Aorta (tissue), 5 donors: ENCODE measurements around the gene CLDND1. TPM values are rescaled to one million over a fixed set of nuclear protein-coding genes. Genes with fewer than 3 reads are reported as not detected.

Experiments
- ATAC-seq: fragments of 200-7000 bp; cut with Tn5 transposase; one replicate; pipeline ENCODE4 v1.9.1; 2022; ENCODE audit warnings: moderate library complexity; ENCODE audit not compliant: low FRiP score
- DNase-seq, 2 donors: peaks; one replicate each; pipeline ENCODE4 v3.0.0-alpha.2; 2020
- H3K27ac ChIP-seq, 2 donors: one replicate each; pipeline ENCODE4 v1.5.1; 2013; ENCODE audit warnings: low read length in 2 of 2, mild to moderate bottlenecking in 2 of 2, moderate library complexity in 2 of 2, control low read depth in 1 of 2, inconsistent platforms in 1 of 2, low read depth in 1 of 2
- H3K27me3 ChIP-seq, 2 donors: one replicate each; pipeline ENCODE4 v1.6.1; 2013; ENCODE audit warnings: control low read depth in 1 of 2, low read length in 1 of 2, mild to moderate bottlenecking in 1 of 2, moderate library complexity in 1 of 2; ENCODE audit not compliant: insufficient read depth in 2 of 2, control insufficient read depth in 1 of 2
- H3K36me3 ChIP-seq, 2 donors: one replicate each; pipeline ENCODE4 v1.6.1; 2013; ENCODE audit warnings: control low read depth in 1 of 2, low read length in 1 of 2, mild to moderate bottlenecking in 1 of 2; ENCODE audit not compliant: insufficient read depth in 2 of 2, control insufficient read depth in 1 of 2
- H3K4me1 ChIP-seq, 2 donors: one replicate each; pipeline ENCODE4 v1.6.1; 2013; ENCODE audit warnings: low read length in 2 of 2, control low read depth in 1 of 2, mild to moderate bottlenecking in 1 of 2, moderate library complexity in 1 of 2; ENCODE audit not compliant: insufficient read depth in 2 of 2, control insufficient read depth in 1 of 2
- H3K4me3 ChIP-seq, 2 donors: one replicate each; pipeline ENCODE4 v1.5.1; 2013; ENCODE audit warnings: low read length in 2 of 2, control low read depth in 1 of 2, mild to moderate bottlenecking in 1 of 2
- H3K9me3 ChIP-seq: one replicate; pipeline ENCODE4 v1.6.1; 2013; ENCODE audit warnings: mild to moderate bottlenecking, low read length; ENCODE audit not compliant: control insufficient read depth
- WGBS, 2 donors: extraction: QIAGEN DNeasy Blood & Tissue Kit; methylation state at CpG; one replicate each; pipeline ENCODE4 v1.1.7; 2013; 5-methylcytosine and 5-hydroxymethylcytosine counted together
- intact Hi-C, 2 donors: fragments of 100-400 bp; cut with DNase I; formaldehyde crosslinking; loops; one replicate each; pipeline versions ENCODE4 v1.14.2 to v1.15.0; 2022
- polyA plus RNA-seq, 2 donors: library from polyadenylated mRNA; stranded (reverse); fragments of 200-250 nt; gene quantifications; one replicate each; pipeline ENCODE4 v1.2.3, GENCODE V29; 2013
- total RNA-seq, 2 donors: library from RNA; stranded (reverse); fragmentation: NEBNext Ultra II Directional; extraction: Animal tissue kit (Norgen Biotek cat#: 25700); gene quantifications; one replicate each; pipeline ENCODE4 v1.2.1, GENCODE V29; 2021
- donor health status: healthy with polysubstance abuse.
- donor health status: Bipolar disorder and iron deficiency.
- donor health status: DM: no; HTN: no; CAD: no.
- donor health status: DM: no; HTN: no; CAD: no.
- donor health status: DM: yes; HTN: yes; CAD: no.

Gene CLDND1
- total and polyA plus RNA-seq, 4 donors = 106 to 132 (median 113) TPM

DNA sequence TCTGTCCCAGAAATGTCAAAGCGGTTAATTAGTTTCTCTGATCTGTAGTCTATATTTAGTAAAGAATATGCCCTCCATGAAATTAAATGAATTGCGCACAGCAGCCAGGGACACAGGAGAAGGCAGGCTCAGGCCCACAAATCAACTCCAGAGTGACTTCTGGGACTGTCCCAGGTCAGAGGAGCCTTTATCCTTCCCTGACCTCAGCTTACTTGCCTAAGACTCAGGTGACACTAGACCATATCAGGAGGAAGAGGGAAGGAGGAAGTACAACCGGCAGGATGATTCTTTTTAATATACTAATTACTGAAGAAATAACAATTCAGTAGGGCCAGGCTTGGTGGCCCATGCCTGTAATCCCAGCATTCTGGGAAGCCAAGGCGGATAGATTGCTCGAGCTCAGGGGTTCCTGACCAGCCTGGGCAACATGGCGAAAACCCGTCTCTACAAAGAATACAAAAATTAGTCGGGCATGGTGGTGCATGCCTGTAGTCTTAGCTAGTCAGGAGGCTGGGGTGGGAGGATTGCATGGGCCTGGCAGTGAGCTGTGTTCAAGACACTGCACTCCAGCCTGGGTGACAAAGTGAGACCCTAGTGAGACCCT lies 7.3 kb upstream of the CLDND1 start:
- H3K4me1 ChIP-seq = no peaks in the 10 kb centered on the region
- 91 to 95% methylated on average over 8 of the region's 8 CpGs for WGBS, 2 donors
- intact Hi-C loops = no loop called here
- no peak overlapping the region for H3K27ac ChIP-seq
- H3K4me3 ChIP-seq = no peak overlapping the region
- H3K27me3 ChIP-seq = no peaks in the 10 kb centered on the region
- no peaks in the 10 kb centered on the region for H3K9me3 ChIP-seq
- DNase-seq (no peak), ATAC-seq (no peak)
- H3K36me3 ChIP-seq = no peaks in the 10 kb centered on the region

GRCh38 chr3:98528474-98529346 lies 6.0 kb upstream of the CLDND1 start:
- DNase-seq (no peak), ATAC-seq (no peak)
- no peak overlapping the region for H3K4me3 ChIP-seq
- 45 to 47% methylated on average over 4 of the region's 4 CpGs for WGBS, 2 donors
- H3K36me3 ChIP-seq = no peaks in the 10 kb centered on the region
- intact Hi-C loops = no loop called here
- H3K9me3 ChIP-seq = no peaks in the 10 kb centered on the region
- H3K27ac ChIP-seq = no peak overlapping the region
- no peaks in the 10 kb centered on the region for H3K27me3 ChIP-seq
- H3K4me1 ChIP-seq = no peaks in the 10 kb centered on the region

GRCh38 chr3:98525494-98525893 lies 2.8 kb upstream of the CLDND1 start:
- intact Hi-C loops = no loop called here

GRCh38 chr3:98521897-98522543 lies 682 bp downstream of the CLDND1 start:
- DNase-seq = no peak
- peak overlapping the region; percentile 91 to 99 for H3K27ac ChIP-seq
- WGBS, 2 donors = 1% methylated on average over 16 of the region's 16 CpGs
- no peaks in the 10 kb centered on the region for H3K27me3 ChIP-seq
- intact Hi-C loops = no loop called here
- peak; percentile 62 for ATAC-seq
- H3K36me3 ChIP-seq = no peaks in the 10 kb centered on the region
- H3K4me1 ChIP-seq = peaks cover 1 to 7% of the 10 kb centered on the region in 2 donors
- no peaks in the 10 kb centered on the region for H3K9me3 ChIP-seq
- H3K4me3 ChIP-seq = peak overlapping the region; percentile 83 to 92

More at GRCh38 chr3:98525494-98525893, 2.8 kb upstream of the CLDND1 start:
- Histone ChIP-seq H3K27me3 (no peaks in the 10 kb centered on the region), H3K9me3 (no peaks in the 10 kb centered on the region), H3K4me3 (no peak overlapping the region), H3K36me3 (no peaks in the 10 kb centered on the region), H3K4me1 (peaks cover 0 to 7% of the 10 kb centered on the region in 2 donors), H3K27ac (no peak overlapping the region)
- DNase-seq (no peak), ATAC-seq (no peak)
- WGBS, 2 donors = 91 to 92% methylated on average over 6 of the region's 6 CpGs

DNA sequence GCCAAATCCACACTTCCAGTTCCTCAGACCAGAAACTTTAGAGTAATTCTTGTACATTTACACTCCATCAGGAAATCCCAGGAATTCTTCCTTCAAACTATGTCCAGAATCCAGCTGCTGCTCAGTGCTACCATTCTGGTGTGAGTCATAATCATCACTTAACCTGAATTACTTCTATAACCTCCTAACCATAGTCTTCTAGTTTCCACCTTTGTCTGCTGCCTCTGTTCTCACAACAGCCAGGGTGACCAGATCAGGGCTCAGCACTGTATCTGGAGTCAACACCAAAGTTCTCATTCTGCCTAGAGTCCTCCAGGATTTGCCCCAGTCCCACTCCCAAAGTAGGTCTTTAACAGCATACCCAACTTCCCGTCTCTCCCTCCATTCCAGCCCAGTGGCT lies 3.4 kb downstream of the CLDND1 start:
- Histone ChIP-seq H3K27ac (no peak overlapping the region), H3K4me1 (peaks cover 1 to 7% of the 10 kb centered on the region in 2 donors), H3K9me3 (no peaks in the 10 kb centered on the region), H3K36me3 (peaks cover 0 to 5% of the 10 kb centered on the region in 2 donors), H3K4me3 (no peak overlapping the region), H3K27me3 (no peaks in the 10 kb centered on the region)
- 6 to 99% methylated on average over 1 of the region's 1 CpG for WGBS, 2 donors
- DNase-seq (no peak), ATAC-seq (no peak)
- intact Hi-C loops = no loop called here

DNA sequence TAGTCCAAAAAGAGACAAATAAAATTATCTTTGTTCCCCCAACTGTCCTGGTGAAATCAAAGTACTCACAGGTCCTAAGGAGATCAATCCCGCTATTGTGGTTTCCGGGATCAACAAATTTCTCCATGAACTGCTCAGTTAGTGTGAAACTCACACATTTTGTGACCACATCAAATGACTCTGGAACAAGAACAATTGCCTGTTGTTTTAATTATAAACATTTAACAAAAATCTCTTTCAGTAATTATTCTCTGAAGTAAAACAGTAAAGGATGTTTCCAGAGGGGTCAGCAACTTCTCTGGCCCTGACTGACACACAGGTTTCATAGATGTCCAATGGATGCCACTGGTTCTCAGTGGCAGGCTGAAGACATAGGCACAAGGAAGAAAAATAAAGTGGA lies 3.9 kb downstream of the CLDND1 start:
- DNase-seq (no peak), ATAC-seq (no peak)
- no peaks in the 10 kb centered on the region for H3K9me3 ChIP-seq
- H3K4me1 ChIP-seq = peaks cover 1 to 7% of the 10 kb centered on the region in 2 donors
- no peak overlapping the region for H3K27ac ChIP-seq
- intact Hi-C loops = no loop called here
- 95 to 96% methylated on average over 2 of the region's 2 CpGs for WGBS, 2 donors
- H3K36me3 ChIP-seq = peaks cover 0 to 5% of the 10 kb centered on the region in 2 donors
- H3K27me3 ChIP-seq = no peaks in the 10 kb centered on the region
- no peak overlapping the region for H3K4me3 ChIP-seq

- ATAC-seq (no peak), DNase-seq (no peak)
- intact Hi-C loops = no loop called here
- Histone ChIP-seq H3K36me3 (peaks cover 0 to 5% of the 10 kb centered on the region in 2 donors), H3K9me3 (no peaks in the 10 kb centered on the region), H3K27ac (no peak overlapping the region), H3K27me3 (no peaks in the 10 kb centered on the region), H3K4me1 (peaks cover 0 to 1% of the 10 kb centered on the region in 2 donors), H3K4me3 (no peak overlapping the region)
- 96 to 97% methylated on average over 1 of the region's 1 CpG for whole genome bisulfite sequencing, 2 donors
These were observed 7.8 kb downstream of the CLDND1 start for GRCh38 chr3:98514948-98515347.

- 95% methylated on average over 3 of the region's 3 CpGs for WGBS, 2 donors
These were observed 9.0 kb downstream of the CLDND1 start for GRCh38 chr3:98513736-98514135.

More at GRCh38 chr3:98513736-98514135, 9.0 kb downstream of the CLDND1 start:
- H3K27me3 ChIP-seq = no peaks in the 10 kb centered on the region
- no peaks in the 10 kb centered on the region for H3K9me3 ChIP-seq
- peaks cover 0 to 5% of the 10 kb centered on the region in 2 donors for H3K36me3 ChIP-seq
- H3K27ac ChIP-seq = no peak overlapping the region
- DNase-seq = no peak
- intact Hi-C loops = no loop called here
- no peak overlapping the region for H3K4me3 ChIP-seq
- H3K4me1 ChIP-seq = no peaks in the 10 kb centered on the region
- no peak for ATAC-seq
